H1 (cell line): Measurements from ENCODE around the gene PHACTR1. TPM values are rescaled to one million over a fixed set of nuclear protein-coding genes. Genes with fewer than 3 reads are reported as not detected.

ENCODE experiments used
- CTCF ChIA-PET: fragments of 300-600 bp; sonication (Branson Sonifier 250); formaldehyde crosslinking; loops from one replicate; lab custom pipeline; 2021; ENCODE audit not compliant: partially characterized antibody; lab: Charles Lee
- POLR2A ChIA-PET: fragments of 300-600 bp; sonication (Branson Sonifier 250); formaldehyde crosslinking; loops from one replicate; lab custom pipeline; 2021; ENCODE audit warnings: inconsistent platforms; ENCODE audit not compliant: partially characterized antibody; lab: Charles Lee
- DNase-seq, 2 experiments: peaks; one replicate each; pipeline versions ENCODE4 v3.0.0 to v3.0.0-alpha.2; 2010 to 2022; ENCODE audit warnings: low spot score in 2 of 2, low read depth in 1 of 2, mixed read lengths in 1 of 2
- FAIRE-seq: peaks from 2 replicates; lab custom pipeline; 2011; peaks lifted over from hg19 to GRCh38; lab: Jason Lieb, UNC
- H2AFZ ChIP-seq: 2 replicates; pipeline ENCODE4 v1.8.1; 2012; ENCODE audit warnings: low read length, inconsistent platforms
- H2AK5ac ChIP-seq: 2 replicates; pipeline ENCODE4 v1.6.1; 2013; ENCODE audit warnings: low read depth, low read length
- H2BK120ac ChIP-seq: replicated peaks from 2 replicates; pipeline ENCODE3; 2013; ENCODE audit warnings: low read depth, low read length, inconsistent platforms
- H2BK12ac ChIP-seq: 2 replicates; pipeline ENCODE4 v1.6.1; 2013; ENCODE audit warnings: low read depth, low read length
- H2BK15ac ChIP-seq: 2 replicates; pipeline ENCODE4 v1.6.1; 2013; ENCODE audit warnings: low read length
- H2BK20ac ChIP-seq: 2 replicates; pipeline ENCODE4 v1.6.1; 2013; ENCODE audit warnings: low read length
- H2BK5ac ChIP-seq: 2 replicates; pipeline ENCODE4 v1.6.1; 2013; ENCODE audit warnings: low read depth, low read length
- H3K14ac ChIP-seq: 2 replicates; pipeline ENCODE4 v1.6.1; 2013; ENCODE audit warnings: inconsistent platforms; ENCODE audit not compliant: insufficient read length
- H3K18ac ChIP-seq: 2 replicates; pipeline ENCODE4 v1.6.1; 2013; ENCODE audit warnings: low read length; ENCODE audit errors: extremely low read depth
- H3K23ac ChIP-seq: 2 replicates; pipeline ENCODE4 v1.6.1; 2013; ENCODE audit warnings: inconsistent platforms; ENCODE audit not compliant: insufficient read length
- H3K23me2 ChIP-seq: 2 replicates; pipeline ENCODE4 v1.6.1; 2013; ENCODE audit warnings: low read depth, low read length
- H3K27ac ChIP-seq: 2 replicates; pipeline ENCODE4 v1.6.1; 2011; ENCODE audit warnings: low read depth, low read length, inconsistent platforms
- H3K27me3 ChIP-seq, 4 experiments: replicated peaks in 1 of 4; 1 replicate in 1 of 4; 2 replicates in 3 of 4; pipeline versions ENCODE4 v1.6.1 to v1.8.1; 2011 to 2013; ENCODE audit warnings: low read length in 3 of 4, mild to moderate bottlenecking in 3 of 4, inconsistent platforms in 2 of 4, mixed read lengths in 2 of 4, moderate library complexity in 1 of 4; ENCODE audit not compliant: control insufficient read depth in 3 of 4, insufficient read depth in 3 of 4; ENCODE audit errors: extremely low read depth in 1 of 4
- H3K36me3 ChIP-seq, 4 experiments: 2 replicates each; pipeline versions ENCODE4 v1.6.1 to v1.8.1; 2011 to 2013; ENCODE audit warnings: mild to moderate bottlenecking in 4 of 4, low read length in 3 of 4, moderate library complexity in 2 of 4, control low read depth in 1 of 4, inconsistent platforms in 1 of 4; ENCODE audit not compliant: insufficient read depth in 4 of 4, control insufficient read depth in 2 of 4
- H3K4ac ChIP-seq: replicated peaks from 2 replicates; pipeline ENCODE3; 2013; ENCODE audit warnings: low read length, low read depth, mixed read lengths, inconsistent platforms; ENCODE audit not compliant: insufficient read length
- H3K4me1 ChIP-seq, 4 experiments: replicated peaks in 1 of 4; 1 replicate in 1 of 4; 2 replicates in 3 of 4; pipeline versions ENCODE4 v1.6.1 to v1.8.1; 2011 to 2013; ENCODE audit warnings: low read length in 3 of 4, inconsistent platforms in 2 of 4, mixed read lengths in 1 of 4; ENCODE audit not compliant: insufficient read depth in 4 of 4, control insufficient read depth in 3 of 4
- H3K4me2 ChIP-seq, 2 experiments: 2 replicates each; pipeline versions ENCODE4 v1.6.1 to v1.8.1; 2011 to 2013; ENCODE audit warnings: low read depth in 2 of 2, low read length in 2 of 2, control low read depth in 1 of 2, inconsistent platforms in 1 of 2, mild to moderate bottlenecking in 1 of 2; ENCODE audit not compliant: insufficient read depth in 1 of 2
- H3K4me3 ChIP-seq, 4 experiments: fragments of 200-600, 300-600 bp in 1 of 4; sonication (generic), shearing (Covaris generic), sonication (Bioruptor Twin) in 1 of 4; 2 replicates each; pipeline versions ENCODE4 v1.5.1 to v1.8.1; 2011 to 2016; ENCODE audit warnings: low read length in 4 of 4, low read depth in 3 of 4, control low read depth in 2 of 4, inconsistent platforms in 2 of 4, mild to moderate bottlenecking in 2 of 4, mixed read lengths in 1 of 4, moderate library complexity in 1 of 4; ENCODE audit not compliant: insufficient read depth in 2 of 4; ENCODE audit errors: extremely low read depth in 1 of 4
- H3K56ac ChIP-seq: replicated peaks from 2 replicates; pipeline ENCODE3; 2013; ENCODE audit warnings: low read depth, mild to moderate bottlenecking, mixed read lengths, low read length, inconsistent platforms; ENCODE audit not compliant: insufficient read length
- H3K79me1 ChIP-seq: 2 replicates; pipeline ENCODE4 v1.6.1; 2013; ENCODE audit warnings: low read depth, low read length, control low read depth
- H3K79me2 ChIP-seq, 2 experiments: 2 replicates each; pipeline versions ENCODE4 v1.6.1 to v1.8.1; 2012 to 2013; ENCODE audit warnings: low read length in 2 of 2, mild to moderate bottlenecking in 2 of 2, inconsistent platforms in 1 of 2; ENCODE audit not compliant: insufficient read depth in 2 of 2, control insufficient read depth in 1 of 2
- H3K9ac ChIP-seq, 4 experiments: replicated peaks in 1 of 4; 1 replicate in 1 of 4; 2 replicates in 3 of 4; pipeline versions ENCODE4 v1.6.1 to v1.8.1; 2011 to 2013; ENCODE audit warnings: low read depth in 3 of 4, low read length in 3 of 4, control low read depth in 2 of 4, mild to moderate bottlenecking in 2 of 4, moderate library complexity in 2 of 4, inconsistent platforms in 1 of 4; ENCODE audit errors: extremely low read depth in 1 of 4
- H3K9me3 ChIP-seq, 2 experiments: 2 replicates each; pipeline versions ENCODE4 v1.6.1 to v1.8.1; 2012 to 2013; ENCODE audit warnings: mild to moderate bottlenecking in 2 of 2, moderate library complexity in 2 of 2, control low read depth in 1 of 2, inconsistent platforms in 1 of 2, low read depth in 1 of 2, low read length in 1 of 2, mixed read lengths in 1 of 2; ENCODE audit not compliant: insufficient read depth in 2 of 2
- H4K20me1 ChIP-seq, 2 experiments: replicated peaks in 1 of 2; 2 replicates each; pipeline versions ENCODE3 to v1.8.1; 2011 to 2013; ENCODE audit warnings: inconsistent platforms in 2 of 2, low read length in 2 of 2, mild to moderate bottlenecking in 1 of 2; ENCODE audit not compliant: insufficient read depth in 2 of 2, control insufficient read depth in 1 of 2
- H4K5ac ChIP-seq: 2 replicates; pipeline ENCODE4 v1.6.1; 2013; ENCODE audit warnings: low read length, low read depth, mixed read lengths, inconsistent platforms; ENCODE audit not compliant: insufficient read length
- H4K8ac ChIP-seq: 2 replicates; pipeline ENCODE4 v1.8.0; 2013; ENCODE audit warnings: mild to moderate bottlenecking, moderate library complexity, low read length, inconsistent platforms; ENCODE audit not compliant: insufficient read depth; ENCODE audit errors: extremely low read depth
- H4K91ac ChIP-seq: replicated peaks from 2 replicates; pipeline ENCODE3; 2013; ENCODE audit warnings: low read length, mixed read lengths, inconsistent platforms; ENCODE audit not compliant: insufficient read length
- BCL11A ChIP-seq, 2 experiments: IDR thresholded peaks; one replicate each; pipeline ENCODE4 v1.6.1; 2011; ENCODE audit warnings: low read depth in 2 of 2, low read length in 2 of 2, mild to moderate bottlenecking in 2 of 2
- CTCF ChIP-seq, 3 experiments: IDR thresholded peaks; 1 replicate in 2 of 3; 2 replicates in 1 of 3; pipeline versions ENCODE4 v1.5.1 to v1.6.1; 2011; ENCODE audit warnings: low read length in 3 of 3, mild to moderate bottlenecking in 3 of 3, inconsistent platforms in 2 of 3, low read depth in 1 of 3, moderate library complexity in 1 of 3; ENCODE audit not compliant: insufficient read depth in 1 of 3; ENCODE audit errors: control extremely low read depth in 1 of 3
- GABPA ChIP-seq: IDR thresholded peaks from 2 replicates; pipeline ENCODE4 v1.6.1; 2011; ENCODE audit warnings: mild to moderate bottlenecking, low read length, moderate library complexity, borderline replicate concordance; ENCODE audit not compliant: insufficient read depth
- HDAC2 ChIP-seq, 2 experiments: fragments of 300-600 bp in 1 of 2; sonication (generic) in 1 of 2; IDR thresholded peaks; 2 replicates each; pipeline ENCODE4 v1.6.1; 2011 to 2012; ENCODE audit warnings: low read depth in 2 of 2, low read length in 2 of 2, mild to moderate bottlenecking in 2 of 2, moderate library complexity in 2 of 2, borderline replicate concordance in 1 of 2, inconsistent platforms in 1 of 2
- KDM1A ChIP-seq: fragments of 200-600, 300-600 bp; sonication (generic); IDR thresholded peaks from 2 replicates; pipeline ENCODE4 v1.7.1; 2016; ENCODE audit warnings: mild to moderate bottlenecking, low read length, borderline replicate concordance
- KDM4A ChIP-seq: IDR thresholded peaks from one replicate; pipeline ENCODE4 v1.7.1; 2012; ENCODE audit warnings: low read depth, mild to moderate bottlenecking, moderate library complexity, low read length, inconsistent platforms; ENCODE audit not compliant: severe bottlenecking
- NRF1 ChIP-seq: IDR thresholded peaks from 2 replicates; pipeline ENCODE4 v1.6.1; 2011; ENCODE audit warnings: mild to moderate bottlenecking, low read depth, low read length, improper control_type of control experiment
- PHF8 ChIP-seq: fragments of 200-600 bp; sonication (generic); conservative IDR thresholded peaks from 2 replicates; pipeline ENCODE4 v1.7.1; 2012; ENCODE audit warnings: low read depth, mild to moderate bottlenecking, inconsistent platforms, low read length, moderate library complexity
- POLR2AphosphoS5 ChIP-seq: IDR thresholded peaks from 2 replicates; pipeline ENCODE4 v1.6.1; 2011; ENCODE audit warnings: low read depth, low read length
- TAF1 ChIP-seq: IDR thresholded peaks from 2 replicates; pipeline ENCODE4 v1.6.1; 2011; ENCODE audit warnings: mild to moderate bottlenecking, low read depth, low read length
- TCF12 ChIP-seq: IDR thresholded peaks from 2 replicates; pipeline ENCODE4 v1.6.1; 2011; ENCODE audit warnings: low read depth, mild to moderate bottlenecking, low read length
- WGBS, 2 experiments: shearing (Covaris generic) in 1 of 2; methylation state at CpG; one replicate each; pipeline versions ENCODE4 v1.1.6 to v1.1.7; 2013 to 2015; ENCODE audit warnings: low lambda C conversion rate in 2 of 2, mixed read lengths in 2 of 2, inconsistent platforms in 1 of 2, low coverage in 1 of 2, missing lambda C conversion rate in 1 of 2; ENCODE audit not compliant: insufficient replicate concordance in 2 of 2, insufficient coverage in 1 of 2, insufficient read length in 1 of 2; ENCODE audit errors: extremely low coverage in 1 of 2, missing lambda C conversion rate in 1 of 2; 5-methylcytosine and 5-hydroxymethylcytosine counted together
- polyA plus RNA-seq, 7 experiments: library from polyadenylated mRNA; depleted of rRNA in 3 of 7; stranded (reverse) in 5 of 7; unstranded in 2 of 7; fragments of >200 nt in 5 of 7; fragments of 200-250 nt in 2 of 7; gene quantifications; 1 replicate in 5 of 7; 2 replicates in 1 of 7; 4 replicates in 1 of 7; pipeline versions ENCODE4 v1.2.1 to v1.2.3, GENCODE V29; 2011 to 2013; ENCODE audit warnings: missing spikeins in 2 of 7, mixed read lengths in 2 of 7
- total RNA-seq: library from RNA; stranded (reverse); fragmentation: NEBNext Ultra II Directional; extraction: Animal tissue kit (Norgen Biotek cat#: 25700); gene quantifications from 2 replicates; pipeline ENCODE4 v1.2.1, GENCODE V29; 2021

Gene PHACTR1
- total and polyA plus RNA-seq, 2 of the 8 experiments (the other 6 are each of a cell fraction or from before 2014, with no cell fraction given) = 3.9 to 17.1 TPM

GRCh38 chr6:12939314-12939713 is 222.7 kb downstream of the PHACTR1 start:
- Histone ChIP-seq H2BK15ac (no peak overlapping the region), H2BK12ac (no peak overlapping the region), H3K4me3 (no peak overlapping the region), H3K4me2 (no peak overlapping the region), H3K36me3 (no peaks in the 10 kb centered on the region), H3K79me1 (no peaks in the 10 kb centered on the region), H3K56ac (no peak overlapping the region), H3K27me3 (no peaks in the 10 kb centered on the region), H3K9ac (no peak overlapping the region), H4K20me1 (no peaks in the 10 kb centered on the region), H4K91ac (no peak overlapping the region), H3K14ac (no peak overlapping the region), H3K4ac (no peak overlapping the region), H3K23me2 (no peaks in the 10 kb centered on the region), H3K79me2 (no peaks in the 10 kb centered on the region), H2BK20ac (no peak overlapping the region), H4K8ac (no peak overlapping the region), H3K23ac (no peak overlapping the region), H2BK120ac (no peak overlapping the region), H3K27ac (no peak overlapping the region), H2AFZ (no peak overlapping the region), H4K5ac (no peak overlapping the region), H2BK5ac (no peak overlapping the region), H2AK5ac (no peak overlapping the region), H3K4me1 (peaks cover 0 to 4% (median 0%) of the 10 kb centered on the region in 4 experiments; a peak in 2 of 7 replicates), H3K18ac (no peak overlapping the region), H3K9me3 (no peaks in the 10 kb centered on the region)
- POLR2A ChIA-PET = interaction anchor here (1.2 kb wide), 1 partner anchor 12 kb away, joined by 3 read pairs; no protein-coding TSS in a partner anchor
- 100% methylated on average over 3 of the region's 3 CpGs; no CpG with 5 or more reads in 1 of the 2 experiments for WGBS, 2 experiments
- FAIRE-seq (no peak), DNase-seq (no peak)
- CTCF ChIA-PET = interaction anchor here (1.6 kb wide), 1 partner anchor 28 kb away, joined by 5 read pairs; no protein-coding TSS in a partner anchor
- TF ChIP-seq KDM4A (no peak), KDM1A (no peak), TAF1 (no peak), NRF1 (no peak), TCF12 (no peak), POLR2AphosphoS5 (no peak), GABPA (no peak), BCL11A (IDR thresholded peaks at IDR 0.05; ENCODE audit: low read depth in 2 of 2, low read length in 2 of 2) (no peak), CTCF (IDR thresholded peaks at IDR 0.05; ENCODE audit: control extremely low read depth in 1 of 3, insufficient read depth in 1 of 3, low read depth in 1 of 3, low read length in 3 of 3) (no peak), HDAC2 (IDR thresholded peaks at IDR 0.05; ENCODE audit: borderline replicate concordance in 1 of 2, low read depth in 2 of 2, low read length in 2 of 2) (no peak), PHF8 (no peak)
